CD4-positive, CD25-positive, alpha-beta regulatory T cell (primary cell): ENCODE measurements around the gene RAB40C. TPM values are rescaled to one million over a fixed set of nuclear protein-coding genes. Genes with fewer than 3 reads are reported as not detected.

ENCODE experiments used
- ATAC-seq, 2 donors: fragments of 150-1000 bp; cut with Tn5 transposase; one replicate each; pipeline ENCODE4 v1.10.0; 2021; ENCODE audit warnings: low read depth in 2 of 2, moderate number of reproducible peaks in 2 of 2, moderate library complexity in 1 of 2
- DNase-seq, 3 donors: peaks; one replicate each; pipeline versions ENCODE4 v3.0.0 to v3.0.0-alpha.2; 2012 to 2022; ENCODE audit warnings: mixed read lengths in 1 of 3
- H3K27ac ChIP-seq: one replicate; pipeline ENCODE4 v1.7.0; 2013; ENCODE audit warnings: mild to moderate bottlenecking, low read length; ENCODE audit not compliant: insufficient read depth, poor library complexity, severe bottlenecking
- H3K27me3 ChIP-seq: one replicate; pipeline ENCODE4 v1.7.0; 2013; ENCODE audit warnings: low read length; ENCODE audit not compliant: control insufficient read depth, insufficient read depth
- H3K36me3 ChIP-seq: one replicate; pipeline ENCODE4 v1.7.0; 2013; ENCODE audit warnings: mild to moderate bottlenecking, low read length, moderate library complexity; ENCODE audit not compliant: control insufficient read depth, insufficient read depth
- H3K4me1 ChIP-seq: 2 replicates; pipeline ENCODE4 v1.7.0; 2013; ENCODE audit warnings: mild to moderate bottlenecking, low read length; ENCODE audit not compliant: insufficient read depth, control insufficient read depth, poor library complexity, severe bottlenecking
- H3K4me3 ChIP-seq: one replicate; pipeline ENCODE4 v1.7.0; 2013; ENCODE audit warnings: low read depth, mild to moderate bottlenecking, low read length, moderate library complexity
- H3K9me3 ChIP-seq, 2 experiments: 1 replicate in 1 of 2; 2 replicates in 1 of 2; pipeline ENCODE4 v1.7.0; 2013; ENCODE audit warnings: low read length in 2 of 2, mild to moderate bottlenecking in 1 of 2, moderate library complexity in 1 of 2; ENCODE audit not compliant: control insufficient read depth in 2 of 2
- H3K27ac Mint-ChIP-seq, 3 donors: one replicate each; pipeline ENCODE4 v1.8.0; 2020 to 2022; ENCODE audit warnings: mild to moderate bottlenecking in 3 of 3, mixed read lengths in 3 of 3, moderate library complexity in 2 of 3
- H3K27me3 Mint-ChIP-seq: one replicate; pipeline ENCODE4 v1.8.0; 2022; ENCODE audit warnings: mild to moderate bottlenecking, mixed read lengths
- H3K36me3 Mint-ChIP-seq: one replicate; pipeline ENCODE4 v1.8.0; 2020; ENCODE audit warnings: mixed read lengths
- H3K4me1 Mint-ChIP-seq, 4 donors: one replicate each; pipeline ENCODE4 v1.8.0; 2020 to 2022; ENCODE audit warnings: mixed read lengths in 4 of 4, mild to moderate bottlenecking in 1 of 4
- H3K4me3 Mint-ChIP-seq, 4 donors: one replicate each; pipeline ENCODE4 v1.8.0; 2020 to 2022; ENCODE audit warnings: mild to moderate bottlenecking in 4 of 4, mixed read lengths in 4 of 4, moderate library complexity in 3 of 4
- H3K9me3 Mint-ChIP-seq, 7 donors: one replicate each; pipeline ENCODE4 v1.8.0; 2020 to 2022; ENCODE audit warnings: mixed read lengths in 7 of 7, mild to moderate bottlenecking in 3 of 7, moderate library complexity in 2 of 7
- polyA plus RNA-seq, 4 donors: library from polyadenylated mRNA; unstranded; fragments of 300-500 nt; fragmentation: Illumina TruSeq; gene quantifications; one replicate each; pipeline ENCODE4 v1.2.3, GENCODE V29; 2021
- total RNA-seq: library from RNA; stranded (reverse); gene quantifications from one replicate; pipeline ENCODE4 v1.2.3, GENCODE V29; 2022

The RAB40C gene
- total and polyA plus RNA-seq, 5 donors from 2014 or later = 6.8 to 12.1 (median 8.6) TPM

DNA sequence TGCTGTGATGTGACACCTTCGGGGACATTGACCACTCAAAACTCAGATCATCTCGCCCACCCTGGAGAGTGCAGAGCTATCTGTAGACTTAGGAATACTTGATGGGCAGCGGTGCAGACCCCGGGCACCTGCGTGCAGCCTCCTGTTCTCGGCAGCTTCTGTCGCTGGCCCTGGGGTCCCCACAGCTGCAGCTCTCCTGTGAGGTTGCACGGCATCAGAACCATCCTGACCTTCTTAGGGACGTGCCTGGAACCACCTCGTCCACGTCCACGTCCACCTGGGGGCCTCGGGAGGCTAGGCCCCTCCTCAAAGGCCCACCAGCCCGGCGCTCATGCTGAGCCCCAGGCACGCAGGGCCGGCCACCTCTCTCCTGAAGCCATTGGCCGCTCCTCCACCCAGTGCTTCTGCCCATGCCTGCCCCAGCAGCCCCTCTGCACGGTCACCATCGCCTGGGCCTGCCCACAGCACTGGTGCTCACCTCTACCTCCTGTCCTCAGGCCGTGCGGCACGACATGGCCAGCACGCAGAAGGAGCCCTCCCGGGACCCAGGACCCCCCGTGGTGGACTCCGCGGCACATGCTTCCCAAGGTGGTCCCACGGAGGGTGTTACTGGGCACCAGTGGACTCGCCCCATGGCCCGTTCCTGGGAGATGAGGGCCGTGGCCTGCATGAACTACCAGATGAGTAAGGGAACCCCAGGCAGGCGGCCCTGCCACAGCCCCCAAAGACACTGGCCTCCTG is 38.6 kb downstream of the RAB40C start:
- peak overlapping the region in 1 of 4 donors; percentile 43 for H3K4me3 Mint-ChIP-seq
- H3K4me1 ChIP-seq = peaks cover 4% of the 10 kb centered on the region
- H3K27me3 ChIP-seq = no peaks in the 10 kb centered on the region
- H3K4me1 Mint-ChIP-seq = no peaks in the 10 kb centered on the region
- H3K9me3 Mint-ChIP-seq = no peaks in the 10 kb centered on the region
- H3K36me3 ChIP-seq = peaks cover 6% of the 10 kb centered on the region
- H3K27me3 Mint-ChIP-seq = no peaks in the 10 kb centered on the region
- H3K27ac Mint-ChIP-seq = no peak overlapping the region
- no peaks in the 10 kb centered on the region for H3K9me3 ChIP-seq
- H3K27ac ChIP-seq = no peak overlapping the region
- no peak overlapping the region for H3K4me3 ChIP-seq
- peaks cover 8% of the 10 kb centered on the region for H3K36me3 Mint-ChIP-seq
- DNase-seq (no peak), ATAC-seq (no peak)

DNA sequence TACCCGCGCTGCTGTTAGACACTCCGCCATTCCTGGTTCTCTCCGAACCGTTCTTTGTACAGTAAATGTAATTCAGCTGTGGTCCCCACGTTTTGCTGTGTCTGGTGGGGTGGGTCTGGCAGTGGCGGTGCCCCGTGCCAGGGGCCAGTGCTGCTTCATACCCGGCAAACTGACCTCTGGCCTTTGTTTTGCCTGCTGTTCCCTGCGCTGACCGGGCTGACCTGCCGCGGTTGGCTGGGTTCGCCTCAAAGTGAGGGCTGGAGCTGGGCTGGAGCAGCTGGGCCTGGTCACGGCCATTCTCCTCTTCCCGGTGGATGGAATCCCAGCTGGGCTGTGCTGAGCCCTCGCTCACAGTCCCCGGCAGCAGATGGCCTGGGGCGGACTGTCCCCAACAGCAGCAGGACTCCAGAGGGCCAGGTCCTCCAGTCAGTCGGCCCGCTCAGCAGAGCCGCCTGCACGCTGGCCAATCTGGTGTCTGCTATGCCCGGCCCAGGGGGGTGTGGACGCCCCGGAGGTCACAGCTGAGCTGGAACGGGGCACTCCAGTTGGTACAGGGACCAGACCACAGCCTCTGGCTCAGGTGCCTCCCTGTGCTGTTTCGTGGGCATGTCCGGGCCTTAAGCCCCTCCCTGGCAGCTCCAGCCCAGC is 39.4 kb downstream of the RAB40C start:
- H3K27ac Mint-ChIP-seq = no peak overlapping the region
- no peak for DNase-seq
- H3K4me1 ChIP-seq = peaks cover 4% of the 10 kb centered on the region
- no peaks in the 10 kb centered on the region for H3K27me3 Mint-ChIP-seq
- peaks cover 8% of the 10 kb centered on the region for H3K36me3 Mint-ChIP-seq
- no peak for ATAC-seq
- no peak overlapping the region for H3K4me3 ChIP-seq
- H3K36me3 ChIP-seq = peaks cover 6% of the 10 kb centered on the region
- no peaks in the 10 kb centered on the region for H3K9me3 ChIP-seq
- no peak overlapping the region for H3K27ac ChIP-seq
- no peaks in the 10 kb centered on the region for H3K4me1 Mint-ChIP-seq
- H3K27me3 ChIP-seq = no peaks in the 10 kb centered on the region
- H3K4me3 Mint-ChIP-seq = peak overlapping the region in 1 of 4 donors; percentile 47
- no peaks in the 10 kb centered on the region for H3K9me3 Mint-ChIP-seq

DNA sequence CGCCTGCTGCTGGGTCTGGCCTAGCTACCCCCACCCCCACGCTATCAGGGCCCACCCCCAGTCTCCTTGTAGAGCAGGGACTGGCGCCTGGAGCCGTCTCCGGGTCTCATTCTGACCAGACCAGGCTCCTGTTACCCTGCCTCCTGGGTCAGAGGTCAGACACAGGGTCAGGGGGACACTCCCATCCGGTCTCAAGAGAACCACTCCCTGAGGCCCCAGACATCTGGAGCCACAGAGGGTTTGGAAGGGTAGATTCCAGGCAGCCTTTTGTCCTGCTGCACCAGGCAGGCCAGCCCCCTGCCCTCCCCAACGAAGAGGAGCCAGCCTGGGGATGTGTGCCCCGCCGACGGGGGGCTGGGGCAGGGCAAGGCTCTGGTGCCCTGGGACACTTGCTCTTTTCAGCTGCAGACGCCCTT is 40.0 kb downstream of the RAB40C start:
- H3K27ac Mint-ChIP-seq = no peak overlapping the region
- H3K4me3 ChIP-seq = no peak overlapping the region
- no peaks in the 10 kb centered on the region for H3K27me3 ChIP-seq
- no peaks in the 10 kb centered on the region for H3K9me3 ChIP-seq
- DNase-seq = no peak
- H3K36me3 ChIP-seq = peaks cover 6% of the 10 kb centered on the region
- no peaks in the 10 kb centered on the region for H3K9me3 Mint-ChIP-seq
- H3K27me3 Mint-ChIP-seq = no peaks in the 10 kb centered on the region
- H3K27ac ChIP-seq = no peak overlapping the region
- H3K4me3 Mint-ChIP-seq = no peak overlapping the region
- H3K4me1 ChIP-seq = peaks cover 5% of the 10 kb centered on the region
- ATAC-seq = no peak
- peaks cover 0 to under 1% (median 0%) of the 10 kb centered on the region in 4 donors for H3K4me1 Mint-ChIP-seq
- peaks cover 8% of the 10 kb centered on the region for H3K36me3 Mint-ChIP-seq

DNA sequence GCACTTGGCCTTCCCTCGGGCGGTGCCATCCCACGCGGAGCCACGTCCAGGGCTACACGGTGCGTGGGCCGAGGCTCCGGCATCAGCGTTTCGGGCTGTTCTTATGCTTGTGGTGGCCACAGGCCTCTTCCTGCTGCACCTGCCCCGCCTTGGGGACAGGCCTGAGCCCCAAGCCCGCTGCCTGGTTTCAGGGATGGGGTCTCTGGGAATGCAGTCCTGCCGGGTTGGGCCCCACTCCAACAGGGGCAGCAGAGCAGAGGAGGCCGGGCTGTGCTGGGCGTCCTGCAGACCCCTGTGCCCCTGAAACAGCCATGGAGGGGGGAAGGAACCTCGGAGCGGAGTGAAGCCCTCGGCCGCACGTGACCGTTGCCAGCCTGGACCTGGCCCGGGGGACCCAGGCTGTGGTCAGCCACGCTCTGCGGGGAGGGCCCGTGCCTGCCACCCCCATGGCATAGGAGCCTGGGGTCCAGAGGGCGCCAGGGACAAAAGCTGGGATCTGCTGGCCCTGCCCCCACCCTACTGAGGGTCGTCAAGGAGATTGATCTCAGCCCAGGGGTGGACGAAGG is 40.5 kb downstream of the RAB40C start:
- H3K4me3 ChIP-seq = no peak overlapping the region
- H3K27ac ChIP-seq = no peak overlapping the region
- no peaks in the 10 kb centered on the region for H3K27me3 ChIP-seq
- no peaks in the 10 kb centered on the region for H3K27me3 Mint-ChIP-seq
- H3K4me1 ChIP-seq = peaks cover 10% of the 10 kb centered on the region
- H3K36me3 ChIP-seq = peaks cover 6% of the 10 kb centered on the region
- H3K36me3 Mint-ChIP-seq = peaks cover 8% of the 10 kb centered on the region
- DNase-seq (no peak), ATAC-seq (no peak)
- H3K9me3 Mint-ChIP-seq = no peaks in the 10 kb centered on the region
- H3K4me3 Mint-ChIP-seq = no peak overlapping the region
- no peak overlapping the region for H3K27ac Mint-ChIP-seq
- peaks cover 0 to 4% (median 0%) of the 10 kb centered on the region in 4 donors for H3K4me1 Mint-ChIP-seq
- H3K9me3 ChIP-seq = no peaks in the 10 kb centered on the region

DNA sequence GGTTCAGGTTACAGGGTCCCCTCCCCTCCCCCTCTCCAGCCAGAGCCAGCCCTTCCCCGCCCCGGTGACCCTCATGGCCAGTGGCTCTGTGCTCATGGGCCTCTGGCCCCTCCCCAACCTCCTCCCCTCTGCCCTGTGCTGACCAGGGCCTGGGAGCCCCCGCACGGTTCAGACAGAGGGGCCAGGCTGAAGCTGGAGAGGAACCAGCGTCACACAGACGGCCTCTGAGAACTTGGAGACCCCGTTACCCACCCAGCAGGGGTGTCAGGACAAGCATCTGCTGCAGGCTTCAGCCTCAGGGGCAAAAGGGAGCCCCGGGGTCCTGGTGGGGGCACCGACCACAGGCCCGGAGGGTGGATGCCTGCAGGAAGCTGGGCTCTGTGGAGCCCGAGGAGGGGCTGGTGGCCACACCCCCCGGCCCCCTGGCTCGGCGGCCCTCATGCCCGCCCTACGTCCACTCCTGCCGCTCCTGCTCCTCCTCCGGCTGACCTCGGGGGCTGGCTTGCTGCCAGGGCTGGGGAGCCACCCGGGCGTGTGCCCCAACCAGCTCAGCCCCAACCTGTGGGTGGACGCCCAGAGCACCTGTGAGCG is 41.0 kb downstream of the RAB40C start, which contains the start of gene WFIKKN1:
WFIKKN1 (plus strand) TSS at position 171 of the 591 bp plus-strand sequence; CDS start at position 440, 269 bp downstream.
- Histone ChIP-seq H3K27me3 (no peaks in the 10 kb centered on the region), H3K4me3 (no peak within 1 kb of the TSS), H3K9me3 (no peaks in the 10 kb centered on the region), H3K27ac (no peak within 1 kb of the TSS), H3K4me1 (peaks cover 16% of the 10 kb centered on the region), H3K36me3 (peaks cover 6% of the 10 kb centered on the region)
- peaks cover 0 to 4% (median 0%) of the 10 kb centered on the region in 4 donors for H3K4me1 Mint-ChIP-seq
- H3K27ac Mint-ChIP-seq = no peak within 1 kb of the TSS
- DNase-seq = no peak
- H3K27me3 Mint-ChIP-seq = no peaks in the 10 kb centered on the region
- H3K4me3 Mint-ChIP-seq = no peak within 1 kb of the TSS
- H3K36me3 Mint-ChIP-seq = peaks cover 8% of the 10 kb centered on the region
- ATAC-seq = no peak
- H3K9me3 Mint-ChIP-seq = no peaks in the 10 kb centered on the region

DNA sequence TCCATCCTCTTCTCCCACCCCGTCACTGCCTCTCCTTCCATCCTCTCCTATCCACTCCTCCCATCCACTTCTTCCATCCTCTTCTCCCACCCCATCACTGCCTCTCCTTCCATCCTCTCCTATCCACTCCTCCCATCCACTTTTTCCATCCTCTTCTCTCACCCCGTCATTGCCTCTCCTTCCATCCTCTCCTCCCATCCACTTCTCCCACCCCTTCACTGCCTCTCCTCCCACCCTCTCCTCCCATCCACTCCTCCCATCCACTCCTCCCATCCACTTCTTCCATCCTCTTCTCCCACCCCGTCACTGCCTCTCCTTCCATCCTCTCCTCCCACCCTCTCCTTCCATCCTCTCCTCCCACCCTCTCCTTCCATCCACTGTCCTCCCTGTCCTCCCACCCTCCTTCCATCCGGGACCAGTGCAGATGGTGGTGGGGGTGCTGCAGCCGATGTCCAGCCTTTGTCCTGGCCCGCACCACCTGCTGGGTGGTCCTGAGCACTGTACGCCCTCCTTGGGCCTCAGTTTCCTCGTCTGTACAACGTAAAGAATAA is 42.0 kb downstream of the RAB40C start:
- ATAC-seq = no peak
- Histone ChIP-seq H3K9me3 (no peaks in the 10 kb centered on the region), H3K4me1 (peaks cover 21% of the 10 kb centered on the region), H3K4me3 (no peak overlapping the region), H3K36me3 (peaks cover 2% of the 10 kb centered on the region), H3K27me3 (no peaks in the 10 kb centered on the region), H3K27ac (no peak overlapping the region)
- no peak for DNase-seq
- Mint-ChIP-seq H3K27me3 (peaks cover 7% of the 10 kb centered on the region), H3K4me1 (peaks cover 0 to 9% (median 3%) of the 10 kb centered on the region in 4 donors), H3K4me3 (no peak overlapping the region), H3K27ac (no peak overlapping the region), H3K9me3 (peaks cover 0 to 3% (median 0%) of the 10 kb centered on the region in 7 donors), H3K36me3 (peaks cover 8% of the 10 kb centered on the region)

DNA sequence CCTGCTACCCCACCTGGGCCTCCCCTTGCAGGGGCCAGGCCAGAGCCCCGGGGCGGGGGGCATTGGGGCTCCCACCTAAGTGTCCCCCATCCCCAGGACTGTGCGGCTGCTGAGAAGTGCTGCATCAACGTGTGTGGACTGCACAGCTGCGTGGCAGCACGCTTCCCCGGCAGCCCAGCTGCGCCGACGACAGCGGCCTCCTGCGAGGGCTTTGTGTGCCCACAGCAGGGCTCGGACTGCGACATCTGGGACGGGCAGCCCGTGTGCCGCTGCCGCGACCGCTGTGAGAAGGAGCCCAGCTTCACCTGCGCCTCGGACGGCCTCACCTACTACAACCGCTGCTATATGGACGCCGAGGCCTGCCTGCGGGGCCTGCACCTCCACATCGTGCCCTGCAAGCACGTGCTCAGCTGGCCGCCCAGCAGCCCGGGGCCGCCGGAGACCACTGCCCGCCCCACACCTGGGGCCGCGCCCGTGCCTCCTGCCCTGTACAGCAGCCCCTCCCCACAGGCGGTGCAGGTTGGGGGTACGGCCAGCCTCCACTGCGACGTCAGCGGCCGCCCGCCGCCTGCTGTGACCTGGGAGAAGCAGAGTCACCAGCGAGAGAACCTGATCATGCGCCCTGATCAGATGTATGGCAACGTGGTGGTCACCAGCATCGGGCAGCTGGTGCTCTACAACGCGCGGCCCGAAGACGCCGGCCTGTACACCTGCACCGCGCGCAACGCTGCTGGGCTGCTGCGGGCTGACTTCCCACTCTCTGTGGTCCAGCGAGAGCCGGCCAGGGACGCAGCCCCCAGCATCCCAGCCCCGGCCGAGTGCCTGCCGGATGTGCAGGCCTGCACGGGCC is 42.8 kb downstream of the RAB40C start:
- no peak for ATAC-seq
- H3K9me3 Mint-ChIP-seq = peaks cover 0 to 3% (median 0%) of the 10 kb centered on the region in 7 donors

More for the DNA sequence above, 42.8 kb downstream of the RAB40C start:
- Mint-ChIP-seq H3K27me3 (peaks cover 8% of the 10 kb centered on the region), H3K4me3 (peak overlapping the region in 1 of 4 donors; percentile 9), H3K27ac (no peak overlapping the region), H3K4me1 (peaks cover 0 to 12% (median 4%) of the 10 kb centered on the region in 4 donors), H3K36me3 (peaks cover 2% of the 10 kb centered on the region)
- DNase-seq = no peak
- H3K4me3 ChIP-seq = no peak overlapping the region
- H3K9me3 ChIP-seq = peaks cover 0 to 4% of the 10 kb centered on the region in 2 experiments
- H3K27ac ChIP-seq = no peak overlapping the region
- H3K27me3 ChIP-seq = no peaks in the 10 kb centered on the region
- H3K36me3 ChIP-seq = no peaks in the 10 kb centered on the region
- peaks cover 21% of the 10 kb centered on the region for H3K4me1 ChIP-seq
